Common myeloid progenitor, CD34-positive (primary cell): ENCODE measurements around the gene SMTNL2.

Source experiments
- CTCF ChIA-PET: fragments of 350-600 bp; sonication (Branson Sonifier 250); formaldehyde crosslinking; loops from one replicate; lab custom pipeline; 2021; ENCODE audit warnings: antibody characterized with exemption; lab: Charles Lee
- POLR2A ChIA-PET: fragments of 350-600 bp; sonication (Branson Sonifier 250); formaldehyde crosslinking; loops from one replicate; lab custom pipeline; 2021; ENCODE audit warnings: antibody characterized with exemption; lab: Charles Lee
- DNase-seq, 3 donors: peaks; one replicate each; pipeline versions ENCODE4 v3.0.0 to v3.0.0-alpha.2; 2013
- H3K27ac ChIP-seq, 2 experiments: 1 replicate in 1 of 2; 2 replicates in 1 of 2; pipeline ENCODE4 v1.7.0; 2013; ENCODE audit warnings: inconsistent platforms in 2 of 2, low read length in 2 of 2, mild to moderate bottlenecking in 2 of 2, low read depth in 1 of 2, moderate library complexity in 1 of 2; ENCODE audit not compliant: severe bottlenecking in 2 of 2, insufficient read depth in 1 of 2, poor library complexity in 1 of 2
- H3K27me3 ChIP-seq, 5 experiments: replicated peaks in 2 of 5; 1 replicate in 3 of 5; 2 replicates in 2 of 5; pipeline versions ENCODE4 v1.6.1 to v1.7.0; 2013; ENCODE audit warnings: low read length in 4 of 5, mild to moderate bottlenecking in 2 of 5, moderate library complexity in 2 of 5, inconsistent platforms in 1 of 5; ENCODE audit not compliant: insufficient read depth in 5 of 5, control insufficient read depth in 4 of 5
- H3K36me3 ChIP-seq, 4 experiments: 1 replicate in 2 of 4; 2 replicates in 2 of 4; pipeline versions ENCODE4 v1.6.1 to v1.7.0; 2013; ENCODE audit warnings: low read length in 3 of 4, control low read depth in 1 of 4, mild to moderate bottlenecking in 1 of 4; ENCODE audit not compliant: control insufficient read depth in 4 of 4, insufficient read depth in 4 of 4
- H3K4me1 ChIP-seq, 4 experiments: 1 replicate in 3 of 4; 2 replicates in 1 of 4; pipeline versions ENCODE4 v1.6.1 to v1.7.1; 2013; ENCODE audit warnings: low read length in 3 of 4, mild to moderate bottlenecking in 3 of 4, control low read depth in 1 of 4, inconsistent platforms in 1 of 4, moderate library complexity in 1 of 4; ENCODE audit not compliant: control insufficient read depth in 4 of 4, insufficient read depth in 4 of 4; ENCODE audit errors: control extremely low read depth in 1 of 4
- H3K4me3 ChIP-seq, 7 experiments: 1 replicate in 4 of 7; 2 replicates in 3 of 7; pipeline versions ENCODE4 v1.5.1 to v1.7.0; 2013; ENCODE audit warnings: mild to moderate bottlenecking in 7 of 7, low read length in 6 of 7, moderate library complexity in 6 of 7, inconsistent platforms in 2 of 7, low read depth in 2 of 7, control low read depth in 1 of 7; ENCODE audit not compliant: insufficient read depth in 4 of 7, control insufficient read depth in 1 of 7; ENCODE audit errors: extremely low read depth in 1 of 7
- H3K9me3 ChIP-seq, 5 experiments: 1 replicate in 4 of 5; 2 replicates in 1 of 5; pipeline versions ENCODE4 v1.6.1 to v1.7.1; 2013; ENCODE audit warnings: low read length in 4 of 5, mild to moderate bottlenecking in 2 of 5, inconsistent platforms in 1 of 5, low read depth in 1 of 5, moderate library complexity in 1 of 5; ENCODE audit not compliant: control insufficient read depth in 4 of 5, insufficient read depth in 2 of 5; ENCODE audit errors: control extremely low read depth in 1 of 5
- WGBS: methylation state at CpG from one replicate; pipeline ENCODE4 v1.1.5; 2013; ENCODE audit not compliant: insufficient coverage; 5-methylcytosine and 5-hydroxymethylcytosine counted together

Gene SMTNL2

DNA sequence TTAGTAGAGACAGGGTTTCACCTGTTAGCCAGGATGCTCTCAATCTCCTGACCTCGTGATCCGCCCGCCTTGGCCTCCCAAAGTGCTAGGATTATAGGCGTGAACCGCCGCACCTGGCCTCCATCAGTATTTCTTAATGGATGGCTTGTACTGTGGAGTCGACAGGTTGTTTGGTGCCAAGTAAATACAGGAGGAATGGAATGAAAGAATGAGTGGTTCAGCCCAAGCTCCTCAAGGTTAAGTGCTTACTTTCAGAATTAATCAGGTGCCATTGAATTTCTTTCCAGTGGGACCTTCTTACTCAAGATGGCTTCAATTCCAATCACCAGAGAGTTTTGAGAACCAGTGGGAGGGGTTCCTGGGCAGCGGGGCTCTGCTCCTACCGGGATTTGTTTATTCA is 32.1 kb downstream of the SMTNL2 start:
- Histone ChIP-seq H3K27ac (no peak overlapping the region), H3K27me3 (peaks cover 0 to 5% (median 0%) of the 10 kb centered on the region in 5 experiments), H3K9me3 (peaks cover 0 to under 1% (median 0%) of the 10 kb centered on the region in 5 experiments), H3K4me3 (no peak overlapping the region), H3K36me3 (no peaks in the 10 kb centered on the region), H3K4me1 (no peaks in the 10 kb centered on the region)
- POLR2A ChIA-PET, result no interaction called here
- DNase-seq, result no peak
- 100% methylated on average over 7 of the region's 9 CpGs for WGBS
- CTCF ChIA-PET, result interaction anchor here (1.0 to 2.3 kb wide), 5 partner anchors 9 to 49 kb away, joined by 3 to 7 read pairs (median 6); no protein-coding TSS in a partner anchor

DNA sequence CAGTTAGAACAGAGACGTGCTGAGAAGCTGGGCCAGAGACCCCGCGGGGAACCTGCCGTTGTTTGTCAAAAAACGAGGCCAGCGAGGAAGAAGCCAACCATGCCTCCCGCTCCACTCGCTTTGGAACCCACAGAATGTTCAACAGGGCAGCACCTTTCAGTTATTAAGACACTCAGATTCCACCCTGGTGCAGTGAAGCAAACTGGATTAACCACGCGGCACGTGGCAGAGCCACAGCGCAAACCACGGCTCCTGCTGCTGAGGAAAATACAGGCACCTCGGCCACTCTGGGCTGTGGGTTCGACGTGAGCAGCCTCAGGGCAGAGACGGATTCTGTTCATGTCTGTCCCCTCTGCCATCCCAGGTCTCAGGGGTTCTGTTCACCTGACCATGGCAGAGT is 32.8 kb downstream of the SMTNL2 start:
- H3K4me1 ChIP-seq, result no peaks in the 10 kb centered on the region
- WGBS, result 93% methylated on average over 17 of the region's 17 CpGs
- ChIA-PET POLR2A (no interaction called here), CTCF (interaction anchor here (0.6 kb wide), 1 partner anchor 196 kb away, joined by 3 read pairs; no protein-coding TSS in a partner anchor)
- no peak overlapping the region for H3K4me3 ChIP-seq
- no peak overlapping the region for H3K27ac ChIP-seq
- peaks cover 0 to 7% (median 4%) of the 10 kb centered on the region in 5 experiments for H3K9me3 ChIP-seq
- H3K27me3 ChIP-seq, result peaks cover 0 to 7% (median 0%) of the 10 kb centered on the region in 5 experiments
- no peaks in the 10 kb centered on the region for H3K36me3 ChIP-seq
- no peak for DNase-seq

DNA sequence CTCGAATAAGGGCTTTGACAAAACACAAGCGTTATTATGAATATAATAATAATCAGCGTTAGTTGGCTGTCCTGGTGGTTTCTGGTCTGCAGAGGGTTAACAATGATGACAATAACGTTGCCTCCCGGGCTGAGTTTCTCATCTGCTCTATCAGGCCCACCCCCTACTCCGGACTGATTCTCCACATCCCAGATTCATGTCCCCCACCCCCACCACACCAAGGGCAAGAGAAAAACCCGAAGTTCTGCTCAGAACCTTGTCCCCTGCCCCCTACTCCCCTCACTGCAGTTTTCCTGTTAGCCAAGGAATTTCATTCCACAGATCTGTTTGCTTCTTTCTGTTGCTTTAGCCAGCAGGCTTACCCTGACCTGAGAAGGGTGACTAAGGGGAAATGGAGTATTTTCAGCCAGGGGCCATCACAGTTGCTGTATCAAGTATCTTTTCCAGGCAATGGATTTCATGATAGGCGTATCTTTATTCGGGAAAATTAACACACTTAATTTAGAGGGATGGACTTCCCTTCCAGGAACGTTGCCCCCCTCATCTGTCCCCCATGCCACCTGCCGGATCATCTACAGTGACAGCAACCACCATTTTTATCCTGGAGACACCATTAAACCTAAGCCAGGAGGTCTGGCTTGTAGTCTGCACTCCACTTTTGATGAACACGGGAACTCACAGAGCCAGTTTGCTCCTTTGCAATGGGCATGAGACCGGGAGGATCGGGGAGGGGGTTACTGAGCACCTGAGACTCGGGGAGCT is 33.4 kb downstream of the SMTNL2 start:
- H3K27ac ChIP-seq, result no peak overlapping the region
- H3K4me3 ChIP-seq, result no peak overlapping the region
- peaks cover 0 to 12% (median 5%) of the 10 kb centered on the region in 5 experiments for H3K9me3 ChIP-seq
- no peaks in the 10 kb centered on the region for H3K36me3 ChIP-seq
- H3K4me1 ChIP-seq, result no peaks in the 10 kb centered on the region
- POLR2A ChIA-PET, result no interaction called here
- CTCF ChIA-PET, result interaction anchor here (0.6 kb wide), 1 partner anchor 197 kb away, joined by 3 read pairs; no protein-coding TSS in a partner anchor
- no peak for DNase-seq
- WGBS, result 78% methylated on average over 13 of the region's 15 CpGs
- H3K27me3 ChIP-seq, result peaks cover 0 to 7% (median 0%) of the 10 kb centered on the region in 5 experiments

DNA sequence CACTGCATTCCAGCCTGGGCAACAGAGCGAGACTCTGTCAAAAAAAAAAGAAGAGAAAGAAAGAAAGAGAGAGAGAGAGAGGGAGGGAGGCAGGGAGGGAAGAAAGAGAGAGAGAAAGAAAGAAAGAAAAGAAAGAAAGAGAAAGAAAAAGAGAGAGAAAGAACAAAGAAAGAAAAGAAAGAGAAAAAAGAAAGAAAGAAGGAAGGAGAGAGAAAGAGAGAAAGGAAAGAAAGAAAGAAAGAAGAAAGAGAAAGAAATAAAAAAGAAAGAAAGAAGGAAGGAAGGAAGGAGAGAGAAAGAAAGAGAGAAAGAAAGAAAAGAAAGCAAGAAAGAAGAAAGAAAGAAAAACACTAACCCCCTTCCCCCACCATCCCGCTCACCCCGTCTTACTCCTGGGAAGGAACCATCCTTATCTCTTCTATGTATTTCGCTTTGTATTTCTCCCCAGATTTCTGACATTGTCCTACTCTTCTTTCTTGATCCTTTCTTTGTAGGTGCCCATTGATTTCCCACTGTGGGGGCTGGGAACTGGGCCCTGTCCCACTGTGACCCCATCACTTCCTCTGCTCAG is 36.3 kb downstream of the SMTNL2 start:
- H3K36me3 ChIP-seq, result no peaks in the 10 kb centered on the region
- H3K4me3 ChIP-seq, result no peak overlapping the region
- H3K9me3 ChIP-seq, result peaks cover 0 to 12% (median 5%) of the 10 kb centered on the region in 5 experiments
- DNase-seq, result no peak
- CTCF ChIA-PET, result interaction anchor here (6.6 kb wide), 1 partner anchor 53 kb away, joined by 62 read pairs; no protein-coding TSS in a partner anchor
- WGBS, result 98% methylated on average over 4 of the region's 4 CpGs
- POLR2A ChIA-PET, result no interaction called here
- no peaks in the 10 kb centered on the region for H3K4me1 ChIP-seq
- peaks cover 0 to 8% (median 0%) of the 10 kb centered on the region in 5 experiments for H3K27me3 ChIP-seq
- H3K27ac ChIP-seq, result no peak overlapping the region

DNA sequence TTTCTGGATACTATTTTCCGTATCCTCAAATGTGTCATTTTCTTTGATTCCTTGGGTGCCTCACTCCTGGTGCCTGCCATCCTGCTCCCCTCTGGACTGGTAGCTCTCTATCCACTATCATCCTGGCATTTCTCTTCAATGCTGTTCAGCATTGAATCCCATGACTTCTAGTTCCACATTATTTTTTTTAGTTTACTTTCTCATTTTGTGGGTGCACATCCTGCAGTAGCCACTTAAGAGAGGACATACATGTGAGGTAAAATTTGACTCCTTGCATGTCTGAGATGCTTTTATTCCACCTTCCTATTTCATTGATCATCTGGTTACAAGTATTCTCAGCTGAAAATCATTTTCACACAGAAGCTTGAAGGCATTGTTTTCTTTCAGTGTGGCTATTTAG is 38.0 kb downstream of the SMTNL2 start:
- DNase-seq, result no peak
- CTCF ChIA-PET, result interaction anchor here (0.9 to 6.6 kb wide), 7 partner anchors 12 to 57 kb away, joined by 3 to 62 read pairs (median 3); no protein-coding TSS in a partner anchor
- POLR2A ChIA-PET, result no interaction called here
- 100% methylated on average over 1 of the region's 1 CpG for WGBS
- Histone ChIP-seq H3K27ac (no peak overlapping the region), H3K4me1 (no peaks in the 10 kb centered on the region), H3K9me3 (peaks cover 0 to 12% (median 5%) of the 10 kb centered on the region in 5 experiments), H3K27me3 (peaks cover 0 to 5% (median under 1%) of the 10 kb centered on the region in 5 experiments), H3K4me3 (no peak overlapping the region), H3K36me3 (no peaks in the 10 kb centered on the region)

DNA sequence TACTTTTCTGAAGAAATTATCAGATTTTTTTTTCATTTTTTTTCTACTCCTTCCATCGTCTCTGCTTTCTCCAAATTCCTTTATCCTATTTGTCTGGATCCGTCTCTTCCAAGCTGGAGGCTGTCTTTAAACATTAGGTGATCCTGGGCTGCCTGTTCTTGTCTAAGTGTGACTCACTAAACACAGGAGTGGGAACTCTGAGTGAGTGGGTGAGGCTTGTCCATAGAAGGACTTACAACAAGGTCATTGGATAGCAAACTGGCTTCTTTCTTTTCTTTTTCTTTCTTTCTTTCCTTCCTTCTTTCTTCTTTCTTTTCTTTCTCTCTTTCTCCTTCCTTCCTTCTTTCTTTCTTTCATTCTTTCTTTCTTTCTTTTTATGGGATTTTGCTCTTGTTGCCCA is 38.9 kb downstream of the SMTNL2 start:
- POLR2A ChIA-PET, result no interaction called here
- CTCF ChIA-PET, result interaction anchor here (0.6 to 6.6 kb wide), 5 partner anchors 11 to 466 kb away, joined by 3 to 62 read pairs (median 10); no protein-coding TSS in a partner anchor
- H3K36me3 ChIP-seq, result no peaks in the 10 kb centered on the region
- no peak overlapping the region for H3K4me3 ChIP-seq
- no CpG with 5 or more reads among the region's 2 CpGs for WGBS
- no peaks in the 10 kb centered on the region for H3K4me1 ChIP-seq
- peaks cover 0 to 3% (median 0%) of the 10 kb centered on the region in 5 experiments for H3K27me3 ChIP-seq
- H3K9me3 ChIP-seq, result peaks cover 0 to 12% (median 5%) of the 10 kb centered on the region in 5 experiments
- H3K27ac ChIP-seq, result no peak overlapping the region
- no peak for DNase-seq
